A549 (cell line): ENCODE measurements around the gene RHBDL2.

ENCODE experiments used
- GATA3 ChIP-seq: IDR thresholded peaks from 2 replicates; pipeline ENCODE4 v1.6.1; 2012; ENCODE audit warnings: borderline replicate concordance
- HDAC2 ChIP-seq: fragments of 200-600 bp; sonication (generic); IDR thresholded peaks from 2 replicates; pipeline ENCODE4 v1.6.1; 2016
- MAZ ChIP-seq: fragments of 150-350 bp; IDR thresholded peaks from 2 replicates; pipeline ENCODE4 v1.6.1; 2014; ENCODE audit warnings: antibody characterized with exemption, low read depth, low read length, borderline replicate concordance
- MYC ChIP-seq: IDR thresholded peaks from 2 replicates; pipeline ENCODE4 v1.6.1; 2012; ENCODE audit warnings: mild to moderate bottlenecking, inconsistent platforms, low read length, improper control_type of control experiment, borderline replicate concordance
- PHF8 ChIP-seq: fragments of 200-600 bp; sonication (generic); IDR thresholded peaks from 2 replicates; pipeline ENCODE4 v1.6.1; 2016; ENCODE audit warnings: low read depth, mild to moderate bottlenecking, antibody characterized with exemption, moderate library complexity, borderline replicate concordance
- POLR2A ChIP-seq: IDR thresholded peaks from 2 replicates; pipeline ENCODE4 v1.6.1; 2012; ENCODE audit warnings: mild to moderate bottlenecking, low read length
- RAD21 ChIP-seq, 2 experiments: fragments of >200 bp in 1 of 2; sonication (Bioruptor Twin) in 1 of 2; formaldehyde crosslinking in 1 of 2; IDR thresholded peaks in 1 of 2; conservative IDR thresholded peaks in 1 of 2; 2 replicates in 1 of 2; 3 replicates in 1 of 2; pipeline ENCODE4 v1.6.1; 2012 to 2018; ENCODE audit warnings: inconsistent platforms in 1 of 2
- RARB ChIP-seq: fragments of 250-450 bp; sonication (Bioruptor Pico); IDR thresholded peaks from 2 replicates; pipeline ENCODE4 v1.8.0; 2021; ENCODE audit warnings: mild to moderate bottlenecking, moderate library complexity
- REST ChIP-seq: fragments of 200-600 bp; sonication (generic); IDR thresholded peaks from 2 replicates; pipeline ENCODE4 v1.6.1; 2016; ENCODE audit warnings: antibody characterized with exemption, mild to moderate bottlenecking, moderate library complexity
- RFX5 ChIP-seq: fragments of 450-650 bp; IDR thresholded peaks from 2 replicates; pipeline ENCODE4 v1.7.1; 2014; ENCODE audit warnings: antibody characterized with exemption, mild to moderate bottlenecking, moderate library complexity
- SMC3 ChIP-seq: fragments of >200 bp; sonication (Bioruptor Twin); formaldehyde crosslinking; IDR thresholded peaks from 3 replicates; pipeline ENCODE4 v1.6.1; 2018; ENCODE audit warnings: inconsistent platforms
- TP53 ChIP-seq: fragments of 250-450 bp; sonication (Bioruptor Pico); IDR thresholded peaks from 2 replicates; pipeline ENCODE4 v1.5.0; 2021; ENCODE audit warnings: mild to moderate bottlenecking, moderate library complexity
- ZNF302 ChIP-seq: fragments of 250-450 bp; sonication (Bioruptor Pico); IDR thresholded peaks from 2 replicates; pipeline ENCODE4 v1.9.0; 2021; ENCODE audit warnings: inconsistent platforms, mild to moderate bottlenecking, moderate library complexity
- TF ChIP-seq, protein P1 (sequence below): fragments of >200 bp; sonication (Bioruptor Twin); formaldehyde crosslinking; IDR thresholded peaks from 3 replicates; pipeline ENCODE4 v1.5.1; 2016

DNA sequence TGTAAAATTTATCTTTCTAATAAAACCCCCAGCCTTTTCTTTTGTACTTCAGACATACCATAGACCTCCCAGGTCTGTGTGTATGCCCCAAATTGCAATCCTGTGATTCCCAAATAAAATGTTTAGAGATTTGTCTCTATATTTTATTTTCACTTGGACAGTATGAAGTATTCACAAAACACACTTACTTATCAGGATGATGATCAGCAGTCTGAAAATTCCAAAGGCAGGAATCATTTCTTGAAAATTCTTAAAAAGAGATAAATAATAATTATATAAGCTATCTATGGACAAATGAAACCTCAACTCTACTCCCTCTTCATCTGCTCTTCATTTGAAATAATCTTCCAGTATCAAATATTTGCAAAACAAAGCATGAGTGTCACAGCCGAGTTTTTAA is 48.7 kb downstream of the RHBDL2 start:
- TF ChIP-seq REST (no peak), SMC3 (no peak), MAZ (no peak), GATA3 (no peak), RFX5 (no peak), ZNF302 (CRISPR knock-in tag) (no peak), MYC (no peak), POLR2A (no peak), PHF8 (no peak), RARB (no peak), TP53 (CRISPR knock-in tag) (no peak), RAD21 (conservative IDR thresholded peaks at IDR 0.05 in 1 of 2, IDR thresholded peaks at IDR 0.05 in 1 of 2) (no peak), HDAC2 (no peak)
- TF ChIP-seq, protein P1, sequence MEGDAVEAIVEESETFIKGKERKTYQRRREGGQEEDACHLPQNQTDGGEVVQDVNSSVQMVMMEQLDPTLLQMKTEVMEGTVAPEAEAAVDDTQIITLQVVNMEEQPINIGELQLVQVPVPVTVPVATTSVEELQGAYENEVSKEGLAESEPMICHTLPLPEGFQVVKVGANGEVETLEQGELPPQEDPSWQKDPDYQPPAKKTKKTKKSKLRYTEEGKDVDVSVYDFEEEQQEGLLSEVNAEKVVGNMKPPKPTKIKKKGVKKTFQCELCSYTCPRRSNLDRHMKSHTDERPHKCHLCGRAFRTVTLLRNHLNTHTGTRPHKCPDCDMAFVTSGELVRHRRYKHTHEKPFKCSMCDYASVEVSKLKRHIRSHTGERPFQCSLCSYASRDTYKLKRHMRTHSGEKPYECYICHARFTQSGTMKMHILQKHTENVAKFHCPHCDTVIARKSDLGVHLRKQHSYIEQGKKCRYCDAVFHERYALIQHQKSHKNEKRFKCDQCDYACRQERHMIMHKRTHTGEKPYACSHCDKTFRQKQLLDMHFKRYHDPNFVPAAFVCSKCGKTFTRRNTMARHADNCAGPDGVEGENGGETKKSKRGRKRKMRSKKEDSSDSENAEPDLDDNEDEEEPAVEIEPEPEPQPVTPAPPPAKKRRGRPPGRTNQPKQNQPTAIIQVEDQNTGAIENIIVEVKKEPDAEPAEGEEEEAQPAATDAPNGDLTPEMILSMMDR = no peak
